Stimulated activated CD4-positive, alpha-beta T cell treated with anti-CD3 and anti-CD28 coated beads, Interleukin-1b, Interleukin-23, amount 100 ng/mL, for 24 hours (primary cell): ENCODE measurements around the gene TRNP1.

Experiments used
- DNase-seq, 4 experiments: peaks; one replicate each; pipeline ENCODE4 v3.0.0-alpha.2; 2020; ENCODE audit warnings: low read depth in 4 of 4, low spot score in 1 of 4

TRNP1 gene

GRCh38 chr1:27026621-27027574 is 33.4 kb downstream of the TRNP1 start:
- DNase-seq, result no peak

DNA sequence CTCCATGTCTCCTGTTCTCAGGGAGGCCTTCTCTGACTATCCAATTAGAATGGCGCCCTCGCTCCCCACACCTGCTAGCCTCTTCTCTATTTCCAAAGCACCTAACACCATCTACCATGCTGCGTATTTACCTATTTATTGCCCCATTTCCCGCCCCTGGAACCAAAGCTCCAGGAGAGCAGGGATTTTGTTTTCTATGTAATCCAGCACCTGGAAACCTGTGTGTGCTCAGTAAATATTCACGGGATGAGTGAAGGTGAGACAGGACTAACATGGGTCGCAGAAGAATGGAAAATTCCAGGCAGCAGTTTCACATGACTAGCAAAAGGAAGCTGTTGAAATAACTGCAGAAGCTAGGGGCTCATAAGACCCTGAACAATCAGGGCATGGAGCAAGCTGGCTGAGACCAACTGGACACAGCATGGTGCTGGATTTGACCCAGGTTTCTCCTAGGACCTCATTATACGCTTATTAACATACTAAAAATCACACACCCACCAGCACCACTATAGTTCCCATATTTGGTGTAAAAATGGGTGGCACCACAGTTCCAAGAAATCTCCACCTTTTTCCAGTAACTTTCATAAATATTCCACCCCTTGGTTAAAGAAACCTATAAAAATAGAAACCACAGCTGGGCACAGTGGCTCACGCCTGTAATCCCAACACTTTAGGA is 34.2 kb downstream of the TRNP1 start:
- no peak for DNase-seq

GRCh38 chr1:27029517-27029916 is 36.0 kb downstream of the TRNP1 start:
- DNase-seq, result no peak

- DNase-seq, result no peak
These were observed 38.0 kb downstream of the TRNP1 start for GRCh38 chr1:27031235-27032118.

- DNase-seq, result no peak
These were observed 38.6 kb downstream of the TRNP1 start for GRCh38 chr1:27032119-27032461.

- DNase-seq, result no peak
These were observed 39.7 kb downstream of the TRNP1 start for GRCh38 chr1:27033043-27033746.

DNA sequence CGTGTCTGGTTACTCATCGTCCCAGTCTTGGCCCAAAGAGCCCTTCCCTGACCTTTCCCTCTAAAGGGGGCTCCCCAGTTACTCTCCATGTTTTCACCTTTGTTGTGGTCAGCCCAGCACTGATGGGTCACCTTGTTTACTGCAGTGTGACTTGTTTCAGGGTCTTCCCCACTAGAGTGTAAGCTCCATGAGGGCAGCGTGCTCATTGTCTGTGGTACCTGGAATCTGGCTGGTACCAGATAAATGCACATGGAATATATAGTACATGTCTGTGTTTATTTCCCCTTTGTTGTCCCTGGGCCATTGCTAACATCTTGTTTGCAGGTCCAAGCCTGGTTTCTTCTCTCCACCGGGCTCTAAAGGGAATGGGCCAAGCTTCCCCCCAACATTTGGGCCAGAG is 41.9 kb downstream of the TRNP1 start:
- DNase-seq, result no peak

DNA sequence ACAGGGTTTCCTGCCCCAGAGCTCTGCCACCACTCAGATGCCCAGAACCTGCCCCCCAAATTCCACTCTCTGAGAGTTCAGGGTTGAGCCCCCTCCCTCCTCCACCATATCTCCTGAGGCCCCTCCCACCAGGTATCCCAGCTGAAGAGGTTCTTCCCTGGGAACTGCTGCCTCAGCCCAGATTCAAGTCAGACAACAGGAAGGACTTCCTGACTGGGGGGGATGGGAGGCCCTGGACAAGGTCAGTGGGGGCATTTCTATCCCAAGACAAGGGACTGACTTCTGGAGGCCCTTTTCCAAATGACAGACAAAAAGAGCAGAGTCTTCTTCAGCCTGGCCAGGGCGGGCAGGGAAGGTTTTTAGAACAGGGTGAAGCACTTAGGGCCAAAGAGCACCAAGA is 43.2 kb downstream of the TRNP1 start:
- DNase-seq, result no peak

DNA sequence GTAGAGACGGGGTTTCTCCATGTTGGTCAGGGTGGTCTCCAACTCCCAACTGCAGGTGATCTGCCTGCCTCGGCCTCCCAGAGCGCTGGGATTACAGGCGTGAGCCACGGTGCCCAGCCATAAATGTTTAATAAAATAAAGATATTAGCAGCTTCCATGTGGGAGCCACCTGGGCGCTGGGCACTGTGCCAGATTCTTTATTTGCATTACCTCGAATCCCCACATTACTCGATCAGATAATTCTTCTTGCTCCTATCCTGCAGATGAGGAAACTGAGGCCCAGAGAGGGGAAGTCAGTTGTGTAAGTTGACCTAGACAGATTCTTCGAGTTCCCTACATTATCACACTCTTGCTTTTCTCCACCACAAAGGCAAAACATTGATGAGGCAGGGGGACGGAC is 44.0 kb downstream of the TRNP1 start:
- DNase-seq, result no peak

GRCh38 chr1:27038020-27038419 is 44.5 kb downstream of the TRNP1 start:
- no peak for DNase-seq

DNA sequence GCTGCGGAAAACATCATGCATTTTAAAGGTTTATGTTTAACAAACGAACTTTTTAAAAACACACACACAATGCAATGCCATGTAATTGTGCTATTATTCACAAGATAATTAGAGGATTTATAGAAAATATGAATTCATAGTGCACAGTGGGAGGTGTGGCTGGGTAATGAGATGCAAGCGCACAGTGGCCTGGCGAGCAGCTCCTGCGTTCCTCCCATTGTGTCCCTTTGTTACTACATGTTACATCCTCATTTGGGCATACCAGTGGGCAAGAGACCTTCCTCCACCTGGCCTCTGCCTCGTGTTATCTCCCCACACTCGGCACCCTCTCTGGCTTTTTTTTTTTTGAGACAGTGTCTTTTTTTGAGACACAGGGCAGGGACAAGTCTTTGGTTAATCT is 49.2 kb downstream of the TRNP1 start:
- DNase-seq, result no peak

DNA sequence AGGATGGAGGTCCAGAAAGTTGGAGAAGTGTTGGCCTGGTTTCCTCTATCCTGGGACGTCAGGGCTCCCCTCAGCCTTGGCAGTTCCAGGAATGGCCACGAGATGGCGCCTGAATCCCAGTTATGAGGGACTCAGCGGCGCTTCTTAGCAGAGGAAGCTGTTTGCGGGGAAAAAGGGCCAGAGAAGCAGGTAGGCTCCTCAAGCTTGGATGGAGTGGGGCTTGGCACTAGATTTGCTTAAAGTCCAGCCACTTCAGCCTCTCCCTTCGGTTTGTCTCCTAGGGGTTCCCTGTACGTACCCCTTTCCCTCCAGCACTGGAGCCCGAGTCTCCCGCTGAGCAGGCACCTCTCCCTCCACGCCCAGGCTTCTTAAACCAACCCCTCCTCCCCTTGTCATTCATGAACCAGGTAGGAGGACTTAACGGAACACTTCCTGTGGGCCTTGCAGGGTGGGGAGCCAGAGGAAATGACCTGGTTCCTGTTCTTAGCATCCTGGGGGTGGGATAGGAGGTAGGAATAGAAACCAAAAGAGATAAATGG is 51.2 kb downstream of the TRNP1 start:
- DNase-seq, result peak; percentile 83 to 97 (median 91)

DNA sequence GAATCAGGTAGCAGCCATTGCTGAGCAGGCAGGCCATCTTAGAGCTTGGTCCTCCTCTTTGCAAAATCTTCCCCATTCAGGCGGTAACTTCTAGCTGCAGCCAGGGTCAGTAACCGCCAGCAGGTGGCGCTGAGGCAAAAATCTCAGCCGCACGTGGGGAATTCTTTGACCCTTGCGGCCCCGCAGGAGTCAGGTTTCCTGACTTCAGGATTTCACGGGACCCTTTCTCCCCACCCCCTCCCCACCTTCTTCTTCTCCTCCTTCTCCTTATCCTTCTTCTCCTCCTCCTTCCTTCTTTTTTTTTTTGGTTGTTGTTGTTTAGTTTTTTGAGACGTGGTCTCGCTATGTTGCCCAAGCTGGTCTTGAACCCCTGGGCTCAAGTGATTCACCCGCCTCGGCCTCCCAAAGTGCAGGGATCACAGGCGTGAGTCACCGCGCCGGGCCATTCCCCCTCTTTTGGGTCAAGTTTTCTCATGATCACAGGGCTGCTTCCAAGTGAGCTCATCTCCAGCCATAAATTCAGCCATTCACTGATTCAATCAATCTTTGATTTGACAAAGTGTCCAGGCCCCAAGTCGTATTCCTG is 52.6 kb downstream of the TRNP1 start:
- peak; percentile 42 to 57 (median 54) for DNase-seq

DNA sequence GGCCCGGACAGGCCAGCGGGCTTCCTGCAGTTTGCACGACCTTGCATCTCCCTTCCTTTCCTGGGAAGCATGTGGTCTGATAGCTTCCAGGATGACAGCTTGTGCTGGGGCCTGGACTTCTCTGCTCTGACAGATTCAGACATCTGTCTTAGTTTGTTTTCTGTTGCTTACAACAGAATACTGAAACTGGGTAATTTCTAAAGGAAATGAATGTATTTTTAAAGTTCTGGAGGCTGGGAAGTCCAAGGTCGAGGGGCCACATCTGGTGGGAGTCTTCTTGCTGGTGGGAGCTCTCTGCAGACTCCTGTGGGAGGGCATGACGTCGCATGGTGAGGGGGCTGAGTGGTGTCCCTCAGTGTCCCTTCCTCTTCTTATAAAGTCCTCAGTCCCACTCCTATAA is 54.4 kb downstream of the TRNP1 start:
- no peak for DNase-seq

- DNase-seq, result no peak
These were observed 55.6 kb downstream of the TRNP1 start for GRCh38 chr1:27049100-27049499.

- no peak for DNase-seq
These were observed 56.1 kb downstream of the TRNP1 start for GRCh38 chr1:27049607-27050006.
